NCI-H1436 (cell line): Measurements from ENCODE around the gene IL21R.
"Not testable (repeated sequence)": the region's sequence is repeated elsewhere in the genome, so short reads cannot be mapped to it uniquely, and the experiment has no call there.

Experiments used
- DNase-seq: peaks from one replicate; lab custom pipeline; 2025; lab: John Stamatoyannopoulos, UW

IL21R gene

DNA sequence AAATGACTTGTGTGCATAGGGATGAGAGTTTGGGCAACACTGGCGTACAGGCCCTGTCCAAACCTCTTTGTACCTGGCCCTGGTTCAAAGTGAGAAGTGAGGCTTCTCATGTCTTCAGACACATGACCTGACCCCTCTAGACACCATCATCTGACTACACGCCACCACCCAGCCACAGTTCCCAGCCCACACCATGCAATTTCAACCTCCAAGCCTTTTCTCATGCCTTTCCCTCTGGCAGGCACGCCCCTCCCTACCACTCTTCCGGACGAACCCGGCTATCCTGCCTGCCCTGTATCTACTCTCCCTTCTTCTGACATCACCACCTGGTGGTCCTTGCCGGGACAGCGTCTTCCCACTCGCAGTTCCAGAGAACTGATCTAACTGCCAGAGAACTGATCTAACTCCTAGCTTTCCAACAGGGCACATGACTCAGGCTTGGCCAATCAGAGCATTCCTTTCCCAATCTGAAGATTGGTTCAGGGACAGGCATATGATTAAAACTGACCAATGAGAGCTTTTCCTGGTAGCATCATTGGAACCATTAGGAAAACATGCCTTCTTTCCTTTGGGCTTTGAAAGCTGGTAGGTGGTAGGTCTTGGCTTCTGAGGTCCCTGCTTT, 27.1 kb upstream of the IL21R start:
- peak; percentile 58 for DNase-seq

GRCh38 chr16:27377666-27378485, 24.1 kb upstream of the IL21R start:
- no peak for DNase-seq

DNA sequence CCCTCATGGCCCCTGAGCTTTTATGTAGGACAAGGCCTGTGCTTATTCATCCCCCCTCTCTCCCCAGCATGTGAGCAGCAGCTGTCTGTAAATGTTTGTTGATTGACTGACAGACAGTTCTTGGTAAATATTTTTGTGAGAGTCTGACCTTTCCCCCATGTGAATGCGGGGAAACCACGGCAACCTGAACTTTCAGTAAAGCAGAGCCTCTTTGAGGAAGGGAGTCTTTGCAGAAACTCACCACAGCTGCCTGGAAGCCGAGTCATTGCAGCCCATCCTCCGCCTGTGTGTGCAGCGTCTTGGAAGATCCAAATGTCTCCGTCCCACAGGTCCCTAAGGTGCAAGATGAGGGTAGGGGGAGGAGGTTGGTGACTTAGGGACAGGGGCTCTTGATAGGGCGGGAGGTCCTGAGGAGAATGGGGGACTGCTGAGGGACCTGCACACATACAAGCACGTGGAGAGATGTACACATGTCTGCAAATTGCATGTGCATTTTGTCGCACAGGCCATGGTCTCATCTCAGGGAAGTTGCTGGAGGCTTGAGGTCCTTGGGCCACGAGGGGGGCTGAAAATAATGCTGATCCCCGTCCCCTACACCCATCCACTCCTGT, 23.0 kb upstream of the IL21R start:
- DNase-seq = no peak

GRCh38 chr16:27379919-27380318, 22.1 kb upstream of the IL21R start:
- DNase-seq = no peak

DNA sequence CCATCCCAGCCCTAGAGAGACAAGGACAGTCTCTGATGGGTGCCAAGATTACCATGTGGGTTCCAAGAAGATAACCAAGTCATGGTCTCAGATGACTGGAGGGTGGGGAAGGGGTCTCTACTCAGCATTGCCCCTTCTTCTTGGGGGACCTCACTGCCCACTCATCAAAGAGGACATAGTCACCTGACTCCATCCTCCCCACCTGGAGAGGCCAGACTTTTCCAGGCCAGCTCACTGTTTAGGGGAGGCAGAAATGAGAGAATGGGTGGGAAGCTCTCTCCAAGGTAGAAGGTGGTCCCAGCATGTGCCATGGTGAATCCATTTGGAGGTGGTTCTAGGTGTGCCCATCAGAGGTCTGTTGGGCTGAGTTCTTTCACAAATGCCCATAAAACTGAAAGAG, 20.7 kb upstream of the IL21R start:
- DNase-seq = no peak

DNA sequence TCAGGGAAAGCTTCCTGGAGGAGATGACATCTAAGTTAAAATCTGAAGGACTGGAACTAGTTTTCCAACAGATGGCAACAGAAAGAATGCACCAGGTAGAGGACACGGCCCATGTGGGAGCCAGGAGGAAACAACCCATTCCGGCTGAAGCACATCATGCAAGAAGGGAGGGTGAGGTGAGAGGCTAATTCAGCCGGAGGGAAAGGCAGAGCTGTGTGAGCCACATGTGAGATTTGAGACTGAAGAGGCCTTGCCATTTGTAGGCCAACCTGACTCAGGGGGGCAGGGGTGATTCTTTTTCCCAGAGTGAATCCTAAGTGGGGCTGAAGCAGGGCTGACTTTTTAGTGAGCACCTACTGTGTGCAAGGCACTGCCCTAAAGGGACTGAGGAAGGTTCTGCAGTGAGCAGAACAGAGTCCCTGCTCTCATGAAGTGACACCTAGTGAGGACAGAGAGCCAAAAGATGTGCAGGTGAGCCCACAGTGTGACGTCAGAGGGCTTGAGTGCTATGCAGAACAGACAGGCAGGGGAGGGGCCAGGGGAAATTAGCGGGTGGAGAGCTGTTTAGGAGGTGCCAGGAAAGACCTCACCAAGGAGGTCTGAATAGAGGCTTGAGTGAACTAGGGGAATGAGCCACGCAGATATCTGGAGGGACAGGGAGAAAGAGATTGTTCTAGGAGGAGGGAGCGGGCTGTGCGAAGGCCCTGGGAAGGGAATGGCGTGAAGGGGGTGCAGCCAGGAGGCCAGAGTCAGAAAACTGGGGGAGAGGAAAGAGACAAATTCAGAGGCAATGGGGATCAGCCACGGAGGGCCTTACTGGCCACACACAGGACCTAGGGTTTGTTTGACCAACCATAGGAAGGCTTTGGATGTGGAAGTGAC, 19.8 kb upstream of the IL21R start:
- DNase-seq = no peak

GRCh38 chr16:27383556-27384243, 18.3 kb upstream of the IL21R start:
- no peak for DNase-seq

- DNase-seq = no peak
Measured at GRCh38 chr16:27384425-27384824, 17.5 kb upstream of the IL21R start.

GRCh38 chr16:27385398-27385797, 16.6 kb upstream of the IL21R start:
- DNase-seq = no peak

DNA sequence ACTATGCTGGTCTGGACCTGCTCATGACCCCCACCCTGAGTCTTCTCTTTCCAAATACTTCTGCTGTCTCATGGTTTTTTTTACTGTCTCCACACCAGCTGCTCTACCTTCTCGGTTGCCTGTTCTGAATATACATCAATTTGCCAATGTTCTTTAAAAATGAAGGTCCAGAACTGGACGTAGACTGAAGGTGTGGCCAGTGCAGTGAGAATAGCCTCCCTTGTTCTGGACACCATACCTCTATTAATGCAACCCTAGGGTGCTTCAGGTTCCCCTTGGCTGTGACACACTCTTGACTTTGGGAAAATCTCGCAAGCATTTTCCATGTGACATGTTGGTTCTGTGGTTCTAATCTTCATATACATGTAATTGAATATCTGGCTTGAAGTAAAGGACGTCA, 15.3 kb upstream of the IL21R start:
- no peak for DNase-seq

DNA sequence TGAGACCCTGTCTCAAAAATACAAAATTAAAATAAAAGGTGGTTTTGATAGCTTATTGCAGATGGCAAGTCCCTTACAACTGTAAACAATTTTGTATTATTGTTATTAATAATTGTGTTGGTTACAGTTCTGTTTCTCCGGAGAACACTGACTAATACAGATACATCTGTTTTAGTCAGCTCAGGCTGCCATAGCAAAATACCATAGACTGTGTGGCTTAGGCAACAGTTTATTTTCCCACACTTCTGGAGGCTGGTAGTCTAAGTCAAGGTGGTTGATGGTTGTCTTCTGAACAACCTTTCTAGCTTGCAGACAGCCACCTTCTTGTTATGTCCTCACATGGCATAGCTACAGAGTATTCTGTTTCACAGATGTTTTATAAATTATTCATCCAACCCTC, 14.2 kb upstream of the IL21R start:
- no peak for DNase-seq

GRCh38 chr16:27389272-27389961, 12.6 kb upstream of the IL21R start:
- no peak for DNase-seq

DNA sequence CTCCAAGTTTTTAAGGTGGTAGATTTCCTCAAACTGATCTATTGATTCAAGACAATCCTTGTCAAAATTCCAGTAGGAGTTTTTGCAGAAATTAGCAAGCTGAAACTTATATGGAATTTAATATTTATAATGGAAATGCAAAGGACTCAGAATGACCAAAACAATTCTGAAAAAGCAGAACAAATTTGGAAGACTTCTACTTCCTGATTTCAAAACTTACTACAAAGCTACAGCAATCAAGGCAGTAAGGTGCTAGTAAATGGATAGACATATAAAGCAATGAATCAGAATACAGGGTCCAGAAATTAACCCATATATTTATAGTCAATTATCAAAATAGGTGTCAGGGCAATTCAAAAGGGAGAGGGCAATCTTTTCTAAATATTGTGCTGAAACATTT, 11.8 kb upstream of the IL21R start:
- DNase-seq = no peak

GRCh38 chr16:27392671-27393070, 9.3 kb upstream of the IL21R start:
- DNase-seq = no peak

- DNase-seq = no peak
Measured at GRCh38 chr16:27394516-27394915, 7.5 kb upstream of the IL21R start.

DNA sequence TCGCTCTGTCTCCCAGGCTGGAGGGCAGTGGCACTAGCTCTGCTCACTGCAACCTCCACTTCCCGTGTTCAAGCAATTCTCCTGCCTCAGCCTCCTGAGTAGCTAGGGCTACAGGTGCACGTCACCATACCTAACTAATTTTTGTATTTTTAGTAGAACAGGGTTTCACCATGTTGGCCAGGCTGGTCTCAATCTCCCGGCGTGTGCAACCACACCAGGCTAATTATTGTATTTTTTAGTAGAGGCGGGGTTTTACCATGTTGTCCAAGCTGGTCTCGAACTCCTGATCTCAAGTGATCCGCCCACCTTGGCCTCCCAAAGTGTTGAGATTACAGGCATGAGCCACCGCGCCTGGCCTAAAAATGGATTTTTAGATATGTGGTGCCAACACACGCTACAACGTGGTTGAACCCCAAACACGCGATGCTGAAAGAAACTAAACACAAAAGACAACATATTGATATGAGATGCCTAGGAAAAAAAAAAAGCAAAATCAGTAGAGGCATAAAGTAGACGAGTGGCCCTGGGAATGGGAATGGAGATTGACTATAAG, 3.6 kb upstream of the IL21R start:
- not testable (repeated sequence) for DNase-seq

- DNase-seq = no peak
Measured at GRCh38 chr16:27398894-27399853, 2.8 kb upstream of the IL21R start.

- no peak for DNase-seq
Measured at GRCh38 chr16:27399969-27400368, 2.0 kb upstream of the IL21R start.

- DNase-seq = no peak
Measured at GRCh38 chr16:27400751-27401620, 988 bp upstream of the IL21R start.
